Kidney (tissue), 14 donors: ENCODE data around the gene SMG6. TPM values are rescaled to one million over a fixed set of nuclear protein-coding genes. Genes with fewer than 3 reads are reported as not detected.

Experiments used
- DNase-seq, 5 donors: peaks; one replicate each; pipeline ENCODE4 v3.0.0-alpha.2; 2013 to 2020
- FAIRE-seq: peaks from 2 replicates; lab custom pipeline; 2012; peaks lifted over from hg19 to GRCh38; lab: Jason Lieb, UNC
- H3K27ac ChIP-seq, 2 donors: one replicate each; pipeline ENCODE4 v1.7.0; 2013; ENCODE audit warnings: low read depth in 2 of 2, low read length in 2 of 2, inconsistent platforms in 1 of 2
- H3K27me3 ChIP-seq: one replicate; pipeline ENCODE4 v1.7.1; 2013; ENCODE audit warnings: low read length, inconsistent platforms; ENCODE audit not compliant: control insufficient read depth, insufficient read depth
- H3K36me3 ChIP-seq, 3 donors: one replicate each; pipeline versions ENCODE4 v1.7.0 to v1.7.1; 2013; ENCODE audit warnings: low read length in 3 of 3, control low read depth in 1 of 3, inconsistent platforms in 1 of 3; ENCODE audit not compliant: insufficient read depth in 3 of 3, control insufficient read depth in 2 of 3
- H3K4me1 ChIP-seq, 3 donors: one replicate each; pipeline versions ENCODE4 v1.7.0 to v1.7.1; 2013; ENCODE audit warnings: low read length in 3 of 3, inconsistent platforms in 1 of 3, low read depth in 1 of 3; ENCODE audit not compliant: control insufficient read depth in 2 of 3, insufficient read depth in 2 of 3
- H3K4me3 ChIP-seq, 3 donors: one replicate each; pipeline versions ENCODE4 v1.7.0 to v1.8.1; 2013; ENCODE audit warnings: low read length in 3 of 3, control low read depth in 1 of 3, inconsistent platforms in 1 of 3
- H3K9ac ChIP-seq, 3 donors: one replicate each; pipeline versions ENCODE4 v1.7.0 to v1.7.1; 2013; ENCODE audit warnings: low read length in 3 of 3, control low read depth in 1 of 3, inconsistent platforms in 1 of 3
- H3K9me3 ChIP-seq, 3 donors: one replicate each; pipeline versions ENCODE4 v1.7.0 to v1.7.1; 2013; ENCODE audit warnings: low read length in 3 of 3, control low read depth in 1 of 3, inconsistent platforms in 1 of 3; ENCODE audit not compliant: control insufficient read depth in 2 of 3, insufficient read depth in 1 of 3
- intact Hi-C: fragments of 100-400 bp; cut with DNase I; formaldehyde crosslinking; loops from one replicate; pipeline ENCODE4 v1.11.1; 2022
- polyA plus RNA-seq: library from polyadenylated mRNA; stranded (reverse); fragments of 350-450 nt; fragmentation: Illumina TruSeq; extraction: RNeasy Lipid Tissue Mini Kit (QIAGEN cat#74804); gene quantifications from one replicate; pipeline ENCODE4 v1.2.3, GENCODE V29; 2014; ENCODE audit warnings: low read depth, low replicate concordance; ENCODE audit not compliant: insufficient read depth
- total RNA-seq: library from RNA; stranded (reverse); fragmentation: NEBNext Ultra II Directional; extraction: Animal tissue kit (Norgen Biotek cat#: 25700); gene quantifications from one replicate; pipeline ENCODE4 v1.2.1, GENCODE V29; 2021
- TF ChIP-seq, protein P1 (sequence below): IDR thresholded peaks from 3 replicates; pipeline ENCODE4 v1.5.1; 2012; ENCODE audit warnings: mild to moderate bottlenecking, moderate library complexity, borderline replicate concordance; ENCODE audit not compliant: insufficient read depth; ENCODE audit errors: extremely low read depth
- donor health status: control.
- donor health status: control.
- donor health status: control.
- donor health status: control.
- donor health status: control.
- donor health status: DM: yes; HTN: yes; CAD: no.
- donor health status: Normal renal cell carcinoma (clear cell type).

SMG6 gene
- total and polyA plus RNA-seq, 2 donors from 2014 or later, result 20.6 to 37.3 TPM

DNA sequence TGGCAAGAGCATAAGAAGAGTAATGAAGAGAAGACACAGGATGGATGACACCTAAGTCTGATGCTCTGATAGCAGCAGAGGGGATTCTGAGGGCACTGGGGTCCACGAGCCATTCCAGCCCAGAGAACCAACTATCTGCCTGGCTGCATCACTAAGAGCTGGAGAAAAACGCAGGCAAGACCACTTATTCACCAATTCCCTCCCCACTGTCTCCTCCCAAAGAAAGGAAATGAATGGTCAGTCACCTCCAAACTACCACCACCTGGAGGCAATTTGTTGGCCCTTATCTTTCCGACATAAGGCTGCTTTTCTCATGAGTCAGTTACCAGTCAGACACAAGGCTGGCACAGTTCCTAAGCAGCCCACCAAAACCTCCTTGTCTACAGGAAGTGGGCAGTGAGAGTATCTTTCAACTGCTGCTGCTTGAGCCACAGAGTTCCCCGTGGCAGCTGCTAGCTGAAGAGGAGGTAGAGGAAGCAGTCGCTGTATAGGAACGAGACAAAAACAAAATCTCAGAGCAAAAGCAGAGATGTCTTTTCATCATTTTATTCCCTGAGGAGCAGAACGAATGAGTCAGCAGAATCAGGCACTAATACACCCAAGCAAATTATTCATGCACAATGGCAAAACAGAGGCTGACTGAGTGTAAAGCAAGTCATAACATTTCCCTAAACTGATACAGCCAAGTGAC lies 111.1 kb downstream of the SMG6 start:
- H3K4me1 ChIP-seq, result peaks cover 0 to 21% (median 6%) of the 10 kb centered on the region in 3 donors
- no peak for DNase-seq
- TF ChIP-seq, protein P1, sequence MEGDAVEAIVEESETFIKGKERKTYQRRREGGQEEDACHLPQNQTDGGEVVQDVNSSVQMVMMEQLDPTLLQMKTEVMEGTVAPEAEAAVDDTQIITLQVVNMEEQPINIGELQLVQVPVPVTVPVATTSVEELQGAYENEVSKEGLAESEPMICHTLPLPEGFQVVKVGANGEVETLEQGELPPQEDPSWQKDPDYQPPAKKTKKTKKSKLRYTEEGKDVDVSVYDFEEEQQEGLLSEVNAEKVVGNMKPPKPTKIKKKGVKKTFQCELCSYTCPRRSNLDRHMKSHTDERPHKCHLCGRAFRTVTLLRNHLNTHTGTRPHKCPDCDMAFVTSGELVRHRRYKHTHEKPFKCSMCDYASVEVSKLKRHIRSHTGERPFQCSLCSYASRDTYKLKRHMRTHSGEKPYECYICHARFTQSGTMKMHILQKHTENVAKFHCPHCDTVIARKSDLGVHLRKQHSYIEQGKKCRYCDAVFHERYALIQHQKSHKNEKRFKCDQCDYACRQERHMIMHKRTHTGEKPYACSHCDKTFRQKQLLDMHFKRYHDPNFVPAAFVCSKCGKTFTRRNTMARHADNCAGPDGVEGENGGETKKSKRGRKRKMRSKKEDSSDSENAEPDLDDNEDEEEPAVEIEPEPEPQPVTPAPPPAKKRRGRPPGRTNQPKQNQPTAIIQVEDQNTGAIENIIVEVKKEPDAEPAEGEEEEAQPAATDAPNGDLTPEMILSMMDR, result no peak
- no peak for FAIRE-seq
- H3K9ac ChIP-seq, result no peak overlapping the region
- H3K4me3 ChIP-seq, result no peak overlapping the region
- H3K9me3 ChIP-seq, result no peaks in the 10 kb centered on the region
- no peaks in the 10 kb centered on the region for H3K27me3 ChIP-seq
- no peak overlapping the region for H3K27ac ChIP-seq
- H3K36me3 ChIP-seq, result peaks cover 0 to 7% (median 3%) of the 10 kb centered on the region in 3 donors
- intact Hi-C loops, result no loop called here

DNA sequence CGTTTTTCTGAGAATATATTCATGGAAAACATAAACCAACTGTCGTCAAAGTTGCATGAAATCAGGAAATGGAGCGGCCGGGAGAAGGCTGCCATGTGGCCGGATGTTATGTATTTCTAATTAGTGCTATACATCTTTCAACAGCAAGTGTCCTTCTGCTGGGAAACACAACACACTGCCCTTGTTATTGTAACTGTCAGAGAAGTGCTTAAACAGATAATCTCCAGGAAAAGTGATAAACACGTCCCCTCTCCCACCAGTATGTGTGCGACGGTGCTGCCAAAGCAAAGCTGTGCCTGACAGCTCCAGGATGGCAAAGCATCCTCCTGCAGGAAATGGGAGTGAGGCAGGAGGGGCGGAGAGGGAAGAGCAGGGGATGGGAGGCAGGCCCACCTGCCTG lies 111.8 kb downstream of the SMG6 start:
- no peaks in the 10 kb centered on the region for H3K27me3 ChIP-seq
- H3K9me3 ChIP-seq, result no peaks in the 10 kb centered on the region
- intact Hi-C loops, result no loop called here
- TF ChIP-seq, protein P1, result no peak
- FAIRE-seq (no peak), DNase-seq (peak in 2 of 5 donors; percentile 36 to 79)
- H3K36me3 ChIP-seq, result peaks cover 0 to 9% (median 3%) of the 10 kb centered on the region in 3 donors
- no peak overlapping the region for H3K27ac ChIP-seq
- no peak overlapping the region for H3K4me3 ChIP-seq
- H3K4me1 ChIP-seq, result peaks cover 0 to 21% (median 6%) of the 10 kb centered on the region in 3 donors
- no peak overlapping the region for H3K9ac ChIP-seq

DNA sequence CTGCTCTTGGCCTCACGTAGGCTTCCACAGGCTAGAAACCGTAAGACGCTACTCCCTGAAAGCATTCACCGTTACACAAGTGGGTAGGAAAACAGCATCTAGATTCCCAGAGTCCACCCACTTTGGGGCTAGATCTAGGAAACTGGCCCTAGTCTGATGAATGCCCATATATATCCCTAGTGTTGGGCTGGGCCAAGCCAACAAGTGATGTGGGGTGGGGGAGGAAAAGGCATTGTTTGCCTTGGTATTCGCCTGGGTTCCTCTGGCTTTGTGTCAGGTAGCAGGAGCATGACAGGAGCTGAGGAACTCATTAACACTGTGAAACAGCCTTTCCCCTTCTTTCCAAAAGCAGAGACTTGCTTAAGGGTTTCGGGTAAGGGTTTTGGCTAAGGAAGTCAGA lies 112.4 kb downstream of the SMG6 start:
- Histone ChIP-seq H3K4me1 (peaks cover 0 to 21% (median 6%) of the 10 kb centered on the region in 3 donors), H3K36me3 (peaks cover 0 to 9% (median 8%) of the 10 kb centered on the region in 3 donors)
- FAIRE-seq, result no peak

More for the DNA sequence above, 112.4 kb downstream of the SMG6 start:
- Histone ChIP-seq H3K4me3 (no peak overlapping the region), H3K27me3 (no peaks in the 10 kb centered on the region), H3K9me3 (no peaks in the 10 kb centered on the region), H3K27ac (peak overlapping the region in 1 of 2 donors; percentile 10), H3K9ac (no peak overlapping the region)
- TF ChIP-seq, protein P1, result no peak
- DNase-seq, result no peak
- intact Hi-C loops, result no loop called here
